WTC11 (cell line): Measurements from ENCODE around the gene MYH11. TPM values are rescaled to one million over a fixed set of nuclear protein-coding genes. Genes with fewer than 3 reads are reported as not detected.

Experiments used
- ATAC-seq: fragments of 200-7000 bp; cut with Tn5 transposase; 2 replicates; pipeline ENCODE4 v1.10.0; 2021; ENCODE audit warnings: mild to moderate bottlenecking, moderate library complexity
- CTCF ChIA-PET: fragments of 300-600 bp; sonication (Branson Sonifier 250); formaldehyde crosslinking; loops from one replicate; lab custom pipeline; 2021; ENCODE audit warnings: antibody characterized with exemption; lab: Charles Lee
- POLR2A ChIA-PET: fragments of 350-600 bp; sonication (Branson Sonifier 250); formaldehyde crosslinking; loops from one replicate; lab custom pipeline; 2021; ENCODE audit warnings: antibody characterized with exemption; lab: Charles Lee
- DNase-seq: peaks from one replicate; pipeline ENCODE4 v3.0.0; 2021; ENCODE audit warnings: low spot score
- H3K27ac Mint-ChIP-seq: 2 replicates; pipeline ENCODE4 v1.8.0; 2021; ENCODE audit warnings: mixed read lengths
- H3K27me3 Mint-ChIP-seq: 2 replicates; pipeline ENCODE4 v1.8.0; 2021; ENCODE audit warnings: low read depth, mild to moderate bottlenecking, moderate library complexity, mixed read lengths
- H3K36me3 Mint-ChIP-seq: 2 replicates; pipeline ENCODE4 v1.8.0; 2021; ENCODE audit warnings: mixed read lengths
- H3K4me1 Mint-ChIP-seq: 2 replicates; pipeline ENCODE4 v1.8.0; 2022; ENCODE audit warnings: mixed read lengths
- H3K4me3 Mint-ChIP-seq: 2 replicates; pipeline ENCODE4 v1.8.0; 2021; ENCODE audit warnings: mild to moderate bottlenecking, moderate library complexity, mixed read lengths
- H3K9me3 Mint-ChIP-seq: 2 replicates; pipeline ENCODE4 v1.8.0; 2021; ENCODE audit warnings: mixed read lengths
- CDX4 ChIP-seq: fragments of 250-450 bp; sonication (Bioruptor Pico); IDR thresholded peaks from 2 replicates; pipeline ENCODE4 v1.9.0; 2021; ENCODE audit warnings: moderate library complexity, mild to moderate bottlenecking, inconsistent platforms, borderline replicate concordance
- CTCF ChIP-seq: fragments of 200-600 bp; IDR thresholded peaks from 2 replicates; pipeline ENCODE4 v1.8.0; 2022; ENCODE audit warnings: antibody characterized with exemption
- ELF4 ChIP-seq: sonication (generic); formaldehyde crosslinking; IDR thresholded peaks from 2 replicates; pipeline ENCODE4 v1.8.1; 2022; ENCODE audit warnings: low read depth, mild to moderate bottlenecking, moderate library complexity, missing genetic modification reagents
- EMX1 ChIP-seq: fragments of 250-450 bp; sonication (Bioruptor Pico); IDR thresholded peaks from 2 replicates; pipeline ENCODE4 v1.8.0; 2021; ENCODE audit warnings: mild to moderate bottlenecking
- GABPB1 ChIP-seq: sonication (generic); formaldehyde crosslinking; IDR thresholded peaks from 2 replicates; pipeline ENCODE4 v1.8.1; 2023; ENCODE audit warnings: mild to moderate bottlenecking, missing genetic modification reagents
- IRF1 ChIP-seq: sonication (generic); formaldehyde crosslinking; IDR thresholded peaks from 2 replicates; pipeline ENCODE4 v1.8.0; 2023; ENCODE audit warnings: missing genetic modification reagents
- NR3C1 ChIP-seq: sonication (generic); formaldehyde crosslinking; conservative IDR thresholded peaks from 2 replicates; pipeline ENCODE4 v1.8.1; 2023; ENCODE audit warnings: low read depth, mild to moderate bottlenecking, missing genetic modification reagents
- USF2 ChIP-seq: sonication (generic); formaldehyde crosslinking; IDR thresholded peaks from 2 replicates; pipeline ENCODE4 v1.8.1; 2023; ENCODE audit warnings: mild to moderate bottlenecking, missing genetic modification reagents, moderate library complexity
- ZBTB43 ChIP-seq: sonication (generic); formaldehyde crosslinking; IDR thresholded peaks from 2 replicates; pipeline ENCODE4 v1.8.1; 2023; ENCODE audit warnings: mild to moderate bottlenecking, missing genetic modification reagents
- total RNA-seq: library from RNA; stranded (reverse); gene quantifications from 3 replicates; pipeline ENCODE4 v1.2.3, GENCODE V29; 2021
- TF ChIP-seq, protein P1 (sequence below): sonication (generic); formaldehyde crosslinking; IDR thresholded peaks from 2 replicates; pipeline ENCODE4 v1.8.1; 2022; ENCODE audit warnings: missing genetic modification reagents, borderline replicate concordance
- TF ChIP-seq, protein P2 (sequence below): sonication (generic); formaldehyde crosslinking; IDR thresholded peaks from 2 replicates; pipeline ENCODE4 v1.8.1; 2022; ENCODE audit warnings: low read depth, missing genetic modification reagents, borderline replicate concordance
- TF ChIP-seq, protein P3 (sequence below): sonication (generic); formaldehyde crosslinking; IDR thresholded peaks from 2 replicates; pipeline ENCODE4 v1.8.1; 2023; ENCODE audit warnings: mild to moderate bottlenecking, missing genetic modification reagents, moderate library complexity
- TF ChIP-seq, protein P4 (sequence below): sonication (generic); formaldehyde crosslinking; conservative IDR thresholded peaks from 2 replicates; pipeline ENCODE4 v1.8.1; 2023; ENCODE audit warnings: mild to moderate bottlenecking, low read depth, missing genetic modification reagents, moderate library complexity
- TF ChIP-seq, protein P5 (sequence below): sonication (generic); formaldehyde crosslinking; IDR thresholded peaks from 2 replicates; pipeline ENCODE4 v1.8.1; 2023; ENCODE audit warnings: mild to moderate bottlenecking, moderate library complexity, missing genetic modification reagents

MYH11 gene
- total RNA-seq, 1 experiment from 2014 or later: 0.74 TPM

DNA sequence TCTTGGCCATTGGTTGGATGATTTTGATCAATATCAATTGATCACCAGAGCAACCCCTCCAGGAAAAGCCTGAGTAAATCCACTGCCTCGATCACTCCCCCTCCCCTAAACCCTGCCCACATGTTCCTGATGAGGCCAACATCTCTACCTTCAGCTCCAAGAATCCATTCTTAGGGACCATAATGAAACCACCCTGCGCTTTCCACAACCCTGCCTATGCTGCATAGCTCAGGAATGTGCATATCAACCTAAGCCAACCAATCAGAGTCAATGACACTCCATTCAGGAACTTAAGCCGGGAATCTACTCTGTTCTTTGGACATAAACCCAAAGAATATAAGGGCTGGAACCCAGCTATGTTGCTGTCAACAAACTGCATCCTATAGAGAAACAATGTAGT is 86.3 kb downstream of the MYH11 start (continued):
- TF ChIP-seq, protein P1, sequence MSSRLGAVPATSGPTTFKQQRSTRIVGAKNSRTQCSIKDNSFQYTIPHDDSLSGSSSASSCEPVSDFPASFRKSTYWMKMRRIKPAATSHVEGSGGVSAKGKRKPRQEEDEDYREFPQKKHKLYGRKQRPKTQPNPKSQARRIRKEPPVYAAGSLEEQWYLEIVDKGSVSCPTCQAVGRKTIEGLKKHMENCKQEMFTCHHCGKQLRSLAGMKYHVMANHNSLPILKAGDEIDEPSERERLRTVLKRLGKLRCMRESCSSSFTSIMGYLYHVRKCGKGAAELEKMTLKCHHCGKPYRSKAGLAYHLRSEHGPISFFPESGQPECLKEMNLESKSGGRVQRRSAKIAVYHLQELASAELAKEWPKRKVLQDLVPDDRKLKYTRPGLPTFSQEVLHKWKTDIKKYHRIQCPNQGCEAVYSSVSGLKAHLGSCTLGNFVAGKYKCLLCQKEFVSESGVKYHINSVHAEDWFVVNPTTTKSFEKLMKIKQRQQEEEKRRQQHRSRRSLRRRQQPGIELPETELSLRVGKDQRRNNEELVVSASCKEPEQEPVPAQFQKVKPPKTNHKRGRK (CRISPR knock-in tag): no peak

DNA sequence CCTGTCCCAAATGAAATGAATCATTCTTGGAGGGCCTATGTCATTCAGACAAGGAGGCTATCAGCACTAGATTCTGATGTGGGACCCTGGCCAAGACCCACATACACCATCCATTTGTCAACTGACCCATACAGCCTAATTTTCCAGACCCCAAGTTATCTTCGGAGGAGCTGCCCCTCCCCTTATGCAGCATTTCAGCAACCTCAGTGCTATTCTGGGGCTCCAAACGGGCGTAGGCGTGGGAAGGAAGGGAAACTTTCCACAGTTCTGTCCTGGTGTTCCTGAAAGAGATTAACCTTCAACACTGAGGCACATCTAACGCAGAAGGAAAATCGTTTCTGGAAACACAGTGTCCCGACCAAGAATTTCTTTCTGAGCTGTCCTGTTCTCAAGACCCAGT is 86.7 kb downstream of the MYH11 start:
- ATAC-seq: no peak
- Mint-ChIP-seq H3K36me3 (no peaks in the 10 kb centered on the region), H3K27ac (no peak overlapping the region), H3K4me3 (no peak overlapping the region), H3K27me3 (no peaks in the 10 kb centered on the region), H3K4me1 (no peaks in the 10 kb centered on the region), H3K9me3 (no peaks in the 10 kb centered on the region)
- ChIA-PET CTCF (interaction anchor here (0.8 kb wide), 1 partner anchor 51 kb away, joined by 3 read pairs; no protein-coding TSS in a partner anchor), POLR2A (no interaction called here)
- TF ChIP-seq, protein P2, sequence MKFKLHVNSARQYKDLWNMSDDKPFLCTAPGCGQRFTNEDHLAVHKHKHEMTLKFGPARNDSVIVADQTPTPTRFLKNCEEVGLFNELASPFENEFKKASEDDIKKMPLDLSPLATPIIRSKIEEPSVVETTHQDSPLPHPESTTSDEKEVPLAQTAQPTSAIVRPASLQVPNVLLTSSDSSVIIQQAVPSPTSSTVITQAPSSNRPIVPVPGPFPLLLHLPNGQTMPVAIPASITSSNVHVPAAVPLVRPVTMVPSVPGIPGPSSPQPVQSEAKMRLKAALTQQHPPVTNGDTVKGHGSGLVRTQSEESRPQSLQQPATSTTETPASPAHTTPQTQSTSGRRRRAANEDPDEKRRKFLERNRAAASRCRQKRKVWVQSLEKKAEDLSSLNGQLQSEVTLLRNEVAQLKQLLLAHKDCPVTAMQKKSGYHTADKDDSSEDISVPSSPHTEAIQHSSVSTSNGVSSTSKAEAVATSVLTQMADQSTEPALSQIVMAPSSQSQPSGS: no peak
- TF ChIP-seq ELF4 (CRISPR knock-in tag) (no peak), NR3C1 (no peak), USF2 (no peak)
- DNase-seq: no peak

GRCh38 chr16:15769239-15769638 is 87.6 kb downstream of the MYH11 start:
- Mint-ChIP-seq H3K4me3 (no peak overlapping the region), H3K9me3 (no peaks in the 10 kb centered on the region), H3K4me1 (no peaks in the 10 kb centered on the region), H3K27ac (no peak overlapping the region), H3K27me3 (no peaks in the 10 kb centered on the region), H3K36me3 (no peaks in the 10 kb centered on the region)
- CTCF ChIA-PET: interaction anchor here (1.0 to 1.4 kb wide), 2 partner anchors 54 to 425 kb away, joined by 3 read pairs; no protein-coding TSS in a partner anchor
- ATAC-seq (no peak), DNase-seq (no peak)
- POLR2A ChIA-PET: no interaction called here
- TF ChIP-seq, protein P3, sequence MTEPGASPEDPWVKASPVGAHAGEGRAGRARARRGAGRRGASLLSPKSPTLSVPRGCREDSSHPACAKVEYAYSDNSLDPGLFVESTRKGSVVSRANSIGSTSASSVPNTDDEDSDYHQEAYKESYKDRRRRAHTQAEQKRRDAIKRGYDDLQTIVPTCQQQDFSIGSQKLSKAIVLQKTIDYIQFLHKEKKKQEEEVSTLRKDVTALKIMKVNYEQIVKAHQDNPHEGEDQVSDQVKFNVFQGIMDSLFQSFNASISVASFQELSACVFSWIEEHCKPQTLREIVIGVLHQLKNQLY: no peak
- TF ChIP-seq, protein P4, sequence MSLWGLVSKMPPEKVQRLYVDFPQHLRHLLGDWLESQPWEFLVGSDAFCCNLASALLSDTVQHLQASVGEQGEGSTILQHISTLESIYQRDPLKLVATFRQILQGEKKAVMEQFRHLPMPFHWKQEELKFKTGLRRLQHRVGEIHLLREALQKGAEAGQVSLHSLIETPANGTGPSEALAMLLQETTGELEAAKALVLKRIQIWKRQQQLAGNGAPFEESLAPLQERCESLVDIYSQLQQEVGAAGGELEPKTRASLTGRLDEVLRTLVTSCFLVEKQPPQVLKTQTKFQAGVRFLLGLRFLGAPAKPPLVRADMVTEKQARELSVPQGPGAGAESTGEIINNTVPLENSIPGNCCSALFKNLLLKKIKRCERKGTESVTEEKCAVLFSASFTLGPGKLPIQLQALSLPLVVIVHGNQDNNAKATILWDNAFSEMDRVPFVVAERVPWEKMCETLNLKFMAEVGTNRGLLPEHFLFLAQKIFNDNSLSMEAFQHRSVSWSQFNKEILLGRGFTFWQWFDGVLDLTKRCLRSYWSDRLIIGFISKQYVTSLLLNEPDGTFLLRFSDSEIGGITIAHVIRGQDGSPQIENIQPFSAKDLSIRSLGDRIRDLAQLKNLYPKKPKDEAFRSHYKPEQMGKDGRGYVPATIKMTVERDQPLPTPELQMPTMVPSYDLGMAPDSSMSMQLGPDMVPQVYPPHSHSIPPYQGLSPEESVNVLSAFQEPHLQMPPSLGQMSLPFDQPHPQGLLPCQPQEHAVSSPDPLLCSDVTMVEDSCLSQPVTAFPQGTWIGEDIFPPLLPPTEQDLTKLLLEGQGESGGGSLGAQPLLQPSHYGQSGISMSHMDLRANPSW (CRISPR knock-in tag): no peak
- TF ChIP-seq ZBTB43 (no peak), GABPB1 (CRISPR knock-in tag) (no peak), CDX4 (CRISPR knock-in tag) (no peak), USF2 (no peak), IRF1 (no peak), CTCF (no peak), EMX1 (CRISPR knock-in tag) (no peak)
- TF ChIP-seq, protein P5, sequence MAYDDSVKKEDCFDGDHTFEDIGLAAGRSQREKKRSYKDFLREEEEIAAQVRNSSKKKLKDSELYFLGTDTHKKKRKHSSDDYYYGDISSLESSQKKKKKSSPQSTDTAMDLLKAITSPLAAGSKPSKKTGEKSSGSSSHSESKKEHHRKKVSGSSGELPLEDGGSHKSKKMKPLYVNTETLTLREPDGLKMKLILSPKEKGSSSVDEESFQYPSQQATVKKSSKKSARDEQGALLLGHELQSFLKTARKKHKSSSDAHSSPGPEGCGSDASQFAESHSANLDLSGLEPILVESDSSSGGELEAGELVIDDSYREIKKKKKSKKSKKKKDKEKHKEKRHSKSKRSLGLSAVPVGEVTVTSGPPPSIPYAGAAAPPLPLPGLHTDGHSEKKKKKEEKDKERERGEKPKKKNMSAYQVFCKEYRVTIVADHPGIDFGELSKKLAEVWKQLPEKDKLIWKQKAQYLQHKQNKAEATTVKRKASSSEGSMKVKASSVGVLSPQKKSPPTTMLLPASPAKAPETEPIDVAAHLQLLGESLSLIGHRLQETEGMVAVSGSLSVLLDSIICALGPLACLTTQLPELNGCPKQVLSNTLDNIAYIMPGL (CRISPR knock-in tag): no peak
- TF ChIP-seq, protein P1 (CRISPR knock-in tag): no peak
